G401.6 (cell line): Measurements from ENCODE around the gene LIMS1.

Experiments
- FAIRE-seq: peaks from 2 replicates; lab custom pipeline; 2012; peaks lifted over from hg19 to GRCh38; lab: Jason Lieb, UNC

The LIMS1 gene

GRCh38 chr2:108616318-108616717 is 82.0 kb downstream of the LIMS1 start:
- FAIRE-seq = no peak

- FAIRE-seq = no peak
Observed at GRCh38 chr2:108616751-108617161, 82.5 kb downstream of the LIMS1 start.

- no peak for FAIRE-seq
Observed at GRCh38 chr2:108617617-108618016, 83.3 kb downstream of the LIMS1 start.

GRCh38 chr2:108619925-108620620 is 85.8 kb downstream of the LIMS1 start:
- FAIRE-seq = no peak

GRCh38 chr2:108620656-108621055 is 86.4 kb downstream of the LIMS1 start:
- FAIRE-seq = no peak

GRCh38 chr2:108621087-108621559 is 86.9 kb downstream of the LIMS1 start:
- FAIRE-seq = no peak

GRCh38 chr2:108621687-108622681 is 87.7 kb downstream of the LIMS1 start:
- FAIRE-seq = peak; percentile 15

GRCh38 chr2:108623616-108624015 is 89.3 kb downstream of the LIMS1 start:
- FAIRE-seq = no peak

GRCh38 chr2:108625186-108625827 is 91.0 kb downstream of the LIMS1 start:
- no peak for FAIRE-seq

- no peak for FAIRE-seq
Observed at GRCh38 chr2:108625828-108626195, 91.5 kb downstream of the LIMS1 start.

- FAIRE-seq = no peak
Observed at GRCh38 chr2:108626995-108627394, 92.7 kb downstream of the LIMS1 start.

GRCh38 chr2:108627911-108628567 is 93.8 kb downstream of the LIMS1 start:
- no peak for FAIRE-seq

- FAIRE-seq = no peak
Observed at GRCh38 chr2:108628936-108629335, 94.7 kb downstream of the LIMS1 start.

GRCh38 chr2:108629417-108629816 is 95.1 kb downstream of the LIMS1 start:
- FAIRE-seq = no peak

- no peak for FAIRE-seq
Observed at GRCh38 chr2:108630567-108631405, 96.5 kb downstream of the LIMS1 start.

- no peak for FAIRE-seq
Observed at GRCh38 chr2:108632332-108633160, 98.3 kb downstream of the LIMS1 start.

- no peak for FAIRE-seq
Observed at GRCh38 chr2:108633409-108633808, 99.1 kb downstream of the LIMS1 start.

GRCh38 chr2:108634011-108634410 is 99.7 kb downstream of the LIMS1 start:
- no peak for FAIRE-seq

- no peak for FAIRE-seq
Observed at GRCh38 chr2:108634576-108635160, 100.4 kb downstream of the LIMS1 start.
